ENCODE measurements around the gene SF3A1. TPM values are rescaled to one million over a fixed set of nuclear protein-coding genes. Genes with fewer than 3 reads are reported as not detected.

The SF3A1 gene
- polyA plus RNA-seq, 1 donor from 2014 or later = 14.4 TPM

- no peaks in the 10 kb centered on the region for H3K9me2 ChIP-seq (ENCODE audit: insufficient read depth, low read length)
- no peaks in the 10 kb centered on the region for H4K20me1 ChIP-seq (ENCODE audit: insufficient read depth)
- H3F3A ChIP-seq (ENCODE audit: insufficient read depth, low read length, poor library complexity, severe bottlenecking) = no peaks in the 10 kb centered on the region
- no peaks in the 10 kb centered on the region for H3K79me2 ChIP-seq (replicated peaks; ENCODE audit: insufficient read depth, low read length)
- TF ChIP-seq CTCF (IDR thresholded peaks at IDR 0.05; ENCODE audit: poor library complexity, severe bottlenecking) = no peak
- TF ChIP-seq EP300 (conservative IDR thresholded peaks at IDR 0.05; ENCODE audit: poor library complexity, severe bottlenecking) = no peak
- no peak for TF ChIP-seq EZH2 (IDR thresholded peaks at IDR 0.05; ENCODE audit: borderline replicate concordance, insufficient read depth, low read length, poor library complexity, severe bottlenecking)
- no peaks in the 10 kb centered on the region for H3K27me3 ChIP-seq (ENCODE audit: insufficient read depth, low read depth, low read length)
- no peak overlapping the region for H2AFZ ChIP-seq (ENCODE audit: low read depth, low read length)
- no peak overlapping the region for H3K4me3 ChIP-seq (ENCODE audit: low read length)
- no peak overlapping the region for H3K9ac ChIP-seq (ENCODE audit: low read length)
- no peak overlapping the region for H3K27ac ChIP-seq (ENCODE audit: low read length)
- no peaks in the 10 kb centered on the region for H3K9me3 ChIP-seq (ENCODE audit: low read length)
- H3K4me2 ChIP-seq (ENCODE audit: low read length) = no peak overlapping the region
- no peaks in the 10 kb centered on the region for H3K36me3 ChIP-seq (ENCODE audit: insufficient read depth, low read length)
Observed at GRCh38 chr22:30314915-30315314, 41.8 kb downstream of the SF3A1 start.

- no peak overlapping the region for H2AFZ ChIP-seq (ENCODE audit: low read depth, low read length)
- no peaks in the 10 kb centered on the region for H3K27me3 ChIP-seq (ENCODE audit: insufficient read depth, low read depth, low read length)
- no peaks in the 10 kb centered on the region for H3F3A ChIP-seq (ENCODE audit: insufficient read depth, low read length, poor library complexity, severe bottlenecking)
- H3K27ac ChIP-seq (ENCODE audit: low read length) = no peak overlapping the region
- H3K79me2 ChIP-seq (replicated peaks; ENCODE audit: insufficient read depth, low read length) = no peaks in the 10 kb centered on the region
- H3K9me3 ChIP-seq (ENCODE audit: low read length) = no peaks in the 10 kb centered on the region
- H3K9ac ChIP-seq (ENCODE audit: low read length) = no peak overlapping the region
- H3K4me3 ChIP-seq (ENCODE audit: low read length) = no peak overlapping the region
- no peaks in the 10 kb centered on the region for H3K36me3 ChIP-seq (ENCODE audit: insufficient read depth, low read length)
- TF ChIP-seq RAD21 (conservative IDR thresholded peaks at IDR 0.05) (no peak), CTCF (IDR thresholded peaks at IDR 0.05; ENCODE audit: poor library complexity, severe bottlenecking) (no peak), TAF1 (IDR thresholded peaks at IDR 0.05; ENCODE audit: low read depth) (no peak), POLR2AphosphoS5 (IDR thresholded peaks at IDR 0.05) (no peak), REST (IDR thresholded peaks at IDR 0.05; ENCODE audit: borderline replicate concordance) (no peak), SMC3 (conservative IDR thresholded peaks at IDR 0.05; ENCODE audit: poor library complexity) (no peak), MXI1 (conservative IDR thresholded peaks at IDR 0.05; ENCODE audit: poor library complexity, severe bottlenecking) (no peak)
- H3K9me2 ChIP-seq (ENCODE audit: insufficient read depth, low read length) = no peaks in the 10 kb centered on the region
- H3K4me2 ChIP-seq (ENCODE audit: low read length) = no peak overlapping the region
- H4K20me1 ChIP-seq (ENCODE audit: insufficient read depth) = no peaks in the 10 kb centered on the region
Observed at GRCh38 chr22:30313527-30314363, 42.9 kb downstream of the SF3A1 start.
